H1 (cell line): ENCODE data around the gene BRMS1L. TPM values are rescaled to one million over a fixed set of nuclear protein-coding genes. Genes with fewer than 3 reads are reported as not detected.

Experiments used
- TAF1 ChIP-seq: IDR thresholded peaks from 2 replicates; pipeline ENCODE4 v1.6.1; 2011; ENCODE audit warnings: mild to moderate bottlenecking, low read depth, low read length
- ZNF274 ChIP-seq: IDR thresholded peaks from 2 replicates; pipeline ENCODE4 v1.7.0; 2012; ENCODE audit warnings: low read length, borderline replicate concordance; ENCODE audit errors: extremely low read depth
- polyA plus RNA-seq, 7 experiments: library from polyadenylated mRNA; depleted of rRNA in 3 of 7; stranded (reverse) in 5 of 7; unstranded in 2 of 7; fragments of >200 nt in 5 of 7; fragments of 200-250 nt in 2 of 7; gene quantifications; 1 replicate in 5 of 7; 2 replicates in 1 of 7; 4 replicates in 1 of 7; pipeline versions ENCODE4 v1.2.1 to v1.2.3, GENCODE V29; 2011 to 2013; ENCODE audit warnings: missing spikeins in 2 of 7, mixed read lengths in 2 of 7
- total RNA-seq: library from RNA; stranded (reverse); fragmentation: NEBNext Ultra II Directional; extraction: Animal tissue kit (Norgen Biotek cat#: 25700); gene quantifications from 2 replicates; pipeline ENCODE4 v1.2.1, GENCODE V29; 2021

Gene BRMS1L
- total and polyA plus RNA-seq, 2 of the 8 experiments (the other 6 are each of a cell fraction or from before 2014, with no cell fraction given): 4.4 to 10.9 TPM

DNA sequence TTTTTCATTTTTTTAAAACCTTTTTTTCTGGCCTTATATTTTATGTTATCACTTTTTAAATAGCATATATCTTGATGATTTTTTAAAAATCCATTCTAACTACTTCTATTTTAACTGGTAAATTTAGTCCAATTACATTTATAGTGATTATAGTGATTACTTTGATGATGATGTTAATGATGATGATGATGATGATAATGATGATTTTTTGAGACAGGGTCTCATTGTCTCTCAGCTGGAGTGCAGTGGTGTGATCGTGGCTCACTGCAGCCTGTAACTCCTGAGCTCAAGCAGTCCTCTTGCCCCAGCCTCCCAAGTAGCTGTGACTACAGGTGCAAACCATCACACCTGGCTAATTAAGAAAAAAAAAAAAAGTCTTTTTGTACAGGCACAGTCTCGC is 27.1 kb downstream of the BRMS1L start (continued):
- TF ChIP-seq TAF1 (no peak), ZNF274 (no peak)
